Keratinocyte (primary cell): ENCODE data around the gene MED9. TPM values are rescaled to one million over a fixed set of nuclear protein-coding genes. Genes with fewer than 3 reads are reported as not detected.
"Not testable (repeated sequence)": the region's sequence is repeated elsewhere in the genome, so short reads cannot be mapped to it uniquely, and the experiment has no call there.

ENCODE experiments used
- DNase-seq: peaks from one replicate; pipeline ENCODE4 v3.0.0-alpha.2; 2011; ENCODE audit warnings: low read depth, missing footprints, low spot score
- FAIRE-seq: peaks from 2 replicates; lab custom pipeline; 2011; peaks lifted over from hg19 to GRCh38; lab: Jason Lieb, UNC
- H2AFZ ChIP-seq: 2 replicates; pipeline ENCODE4 v1.6.0; 2012; ENCODE audit warnings: low read length, control low read depth, inconsistent platforms; ENCODE audit not compliant: control insufficient read depth
- H3K27ac ChIP-seq: 2 replicates; pipeline ENCODE4 v1.5.1; 2011; ENCODE audit warnings: low read length; ENCODE audit not compliant: control insufficient read depth, insufficient read depth
- H3K27me3 ChIP-seq: 3 replicates; pipeline ENCODE4 v1.6.0; 2011; ENCODE audit warnings: low read length; ENCODE audit not compliant: control insufficient read depth, insufficient read depth; ENCODE audit errors: extremely low read depth
- H3K36me3 ChIP-seq, 2 experiments: 2 replicates in 1 of 2; 3 replicates in 1 of 2; pipeline ENCODE4 v1.5.1; 2011; ENCODE audit warnings: low read length in 2 of 2, mild to moderate bottlenecking in 1 of 2; ENCODE audit not compliant: control insufficient read depth in 2 of 2, insufficient read depth in 2 of 2; ENCODE audit errors: extremely low read depth in 1 of 2
- H3K4me1 ChIP-seq: 3 replicates; pipeline ENCODE4 v1.5.1; 2011; ENCODE audit warnings: low read length; ENCODE audit not compliant: control insufficient read depth, insufficient read depth; ENCODE audit errors: extremely low read depth
- H3K4me2 ChIP-seq: 3 replicates; pipeline ENCODE4 v1.6.0; 2011; ENCODE audit warnings: low read depth, low read length; ENCODE audit not compliant: control insufficient read depth, insufficient read depth; ENCODE audit errors: extremely low read depth
- H3K4me3 ChIP-seq, 3 experiments: fragments of 200-600 bp in 1 of 3; sonication (generic) in 1 of 3; 2 replicates in 2 of 3; 3 replicates in 1 of 3; pipeline ENCODE4 v1.5.1; 2011 to 2016; ENCODE audit warnings: low read length in 3 of 3, mild to moderate bottlenecking in 3 of 3, control low read depth in 2 of 3, inconsistent platforms in 1 of 3, low read depth in 1 of 3, mixed read lengths in 1 of 3, mixed run types in 1 of 3, moderate library complexity in 1 of 3; ENCODE audit not compliant: control insufficient read depth in 2 of 3, insufficient read depth in 2 of 3; ENCODE audit errors: extremely low read depth in 1 of 3
- H3K79me2 ChIP-seq: 2 replicates; pipeline ENCODE4 v1.6.0; 2012; ENCODE audit warnings: low read length; ENCODE audit not compliant: control insufficient read depth, insufficient read depth
- H3K9ac ChIP-seq: 3 replicates; pipeline ENCODE4 v1.6.0; 2011; ENCODE audit warnings: low read length; ENCODE audit not compliant: control insufficient read depth, insufficient read depth; ENCODE audit errors: extremely low read depth
- H3K9me1 ChIP-seq: 3 replicates; pipeline ENCODE4 v1.6.0; 2011; ENCODE audit warnings: low read length; ENCODE audit not compliant: control insufficient read depth, insufficient read depth; ENCODE audit errors: extremely low read depth
- H3K9me3 ChIP-seq: 2 replicates; pipeline ENCODE4 v1.5.1; 2012; ENCODE audit warnings: low read depth, low read length; ENCODE audit not compliant: control insufficient read depth
- H4K20me1 ChIP-seq: 3 replicates; pipeline ENCODE4 v1.6.0; 2011; ENCODE audit warnings: low read length; ENCODE audit not compliant: control insufficient read depth, insufficient read depth; ENCODE audit errors: extremely low read depth
- EZH2 ChIP-seq: IDR thresholded peaks from one replicate; pipeline ENCODE4 v1.6.1; 2012; ENCODE audit warnings: inconsistent platforms, mild to moderate bottlenecking, low read length, moderate library complexity
- dilution Hi-C: fragments of 300-500 bp; cut with MboI; formaldehyde crosslinking; loops from one replicate; pipeline ENCODE4 v1.7.0; 2020; ENCODE audit warnings: low sequenced_read_pairs; ENCODE audit not compliant: extremely low pct_ligation_motif_present
- polyA plus RNA-seq, 5 experiments: library from polyadenylated mRNA; depleted of rRNA in 3 of 5; stranded (reverse) in 3 of 5; stranded (forward) in 1 of 5; unstranded in 1 of 5; fragments of >200 nt; gene quantifications; 1 replicate in 1 of 5; 2 replicates in 3 of 5; 3 replicates in 1 of 5; pipeline versions ENCODE4 v1.2.1 to v1.2.3, GENCODE V29; 2011 to 2012; ENCODE audit warnings: missing spikeins in 2 of 5, low read depth in 1 of 5, low replicate concordance in 1 of 5
- TF ChIP-seq, protein P1 (sequence below), 3 experiments: IDR thresholded peaks in 1 of 3; conservative IDR thresholded peaks in 1 of 3; optimal IDR thresholded peaks in 1 of 3; 2 replicates in 2 of 3; 3 replicates in 1 of 3; pipeline versions ENCODE3 to v1.5.1; 2011; ENCODE audit warnings: low read length in 3 of 3, mild to moderate bottlenecking in 3 of 3, moderate library complexity in 2 of 3, control low read depth in 1 of 3, inconsistent platforms in 1 of 3; ENCODE audit not compliant: insufficient read depth in 2 of 3; ENCODE audit errors: extremely low read depth in 1 of 3

MED9 gene
- polyA plus RNA-seq, 1 donor (not counting 4 experiments of a cell fraction or from before 2014, with no cell fraction given): 6.9 TPM

- Histone ChIP-seq H3K27me3 (peaks cover 26% of the 10 kb centered on the region), H3K4me3 (no peak overlapping the region), H3K36me3 (no peaks in the 10 kb centered on the region), H3K9me3 (no peaks in the 10 kb centered on the region), H4K20me1 (no peaks in the 10 kb centered on the region), H3K4me2 (no peak overlapping the region), H3K27ac (no peak overlapping the region), H3K4me1 (no peaks in the 10 kb centered on the region), H3K9me1 (no peaks in the 10 kb centered on the region), H2AFZ (no peak overlapping the region), H3K9ac (no peak overlapping the region), H3K79me2 (no peaks in the 10 kb centered on the region)
- TF ChIP-seq EZH2: no peak
- TF ChIP-seq, protein P1, sequence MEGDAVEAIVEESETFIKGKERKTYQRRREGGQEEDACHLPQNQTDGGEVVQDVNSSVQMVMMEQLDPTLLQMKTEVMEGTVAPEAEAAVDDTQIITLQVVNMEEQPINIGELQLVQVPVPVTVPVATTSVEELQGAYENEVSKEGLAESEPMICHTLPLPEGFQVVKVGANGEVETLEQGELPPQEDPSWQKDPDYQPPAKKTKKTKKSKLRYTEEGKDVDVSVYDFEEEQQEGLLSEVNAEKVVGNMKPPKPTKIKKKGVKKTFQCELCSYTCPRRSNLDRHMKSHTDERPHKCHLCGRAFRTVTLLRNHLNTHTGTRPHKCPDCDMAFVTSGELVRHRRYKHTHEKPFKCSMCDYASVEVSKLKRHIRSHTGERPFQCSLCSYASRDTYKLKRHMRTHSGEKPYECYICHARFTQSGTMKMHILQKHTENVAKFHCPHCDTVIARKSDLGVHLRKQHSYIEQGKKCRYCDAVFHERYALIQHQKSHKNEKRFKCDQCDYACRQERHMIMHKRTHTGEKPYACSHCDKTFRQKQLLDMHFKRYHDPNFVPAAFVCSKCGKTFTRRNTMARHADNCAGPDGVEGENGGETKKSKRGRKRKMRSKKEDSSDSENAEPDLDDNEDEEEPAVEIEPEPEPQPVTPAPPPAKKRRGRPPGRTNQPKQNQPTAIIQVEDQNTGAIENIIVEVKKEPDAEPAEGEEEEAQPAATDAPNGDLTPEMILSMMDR (optimal IDR thresholded peaks at IDR 0.05 in 1 of 3, IDR thresholded peaks at IDR 0.05 in 1 of 3, conservative IDR thresholded peaks at IDR 0.05 in 1 of 3; ENCODE audit: extremely low read depth in 1 of 3, insufficient read depth in 2 of 3, low read length in 3 of 3): no peak
- FAIRE-seq (no peak), DNase-seq (no peak)
- dilution Hi-C loops: no loop called here
These were observed 22.5 kb upstream of the MED9 start for GRCh38 chr17:17454276-17454675.

DNA sequence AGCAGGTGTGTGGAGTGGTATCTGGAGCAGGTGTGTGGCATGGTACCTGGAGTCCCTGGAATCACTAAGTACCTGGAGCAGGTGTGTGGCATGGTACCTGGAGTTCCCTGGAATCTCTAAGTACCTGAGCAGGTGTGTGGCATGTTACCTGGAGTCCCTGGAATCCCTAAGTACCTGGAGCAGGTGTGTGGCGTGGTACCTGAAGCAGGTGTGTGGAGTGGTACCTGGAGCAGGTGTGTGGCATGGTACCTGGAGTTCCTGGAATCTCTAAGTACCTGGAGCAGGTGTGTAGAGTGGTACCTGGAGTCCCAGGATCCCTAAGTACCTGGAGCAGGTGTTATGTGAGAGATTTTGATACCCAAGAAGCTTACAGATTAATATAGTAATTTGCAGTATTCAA, 22.1 kb upstream of the MED9 start:
- H3K9me1 ChIP-seq, H3K79me2 ChIP-seq, H3K4me3 ChIP-seq, H3K4me1 ChIP-seq, dilution Hi-C loops, H3K9me3 ChIP-seq, H3K4me2 ChIP-seq, H2AFZ ChIP-seq, FAIRE-seq, H3K27ac ChIP-seq, H3K36me3 ChIP-seq, DNase-seq, H4K20me1 ChIP-seq, H3K9ac ChIP-seq: not testable (repeated sequence)
- peaks cover 26% of the 10 kb centered on the region for H3K27me3 ChIP-seq

- no peaks in the 10 kb centered on the region for H3K9me1 ChIP-seq
- no peak overlapping the region for H3K9ac ChIP-seq
- FAIRE-seq (no peak), DNase-seq (no peak)
- H3K27me3 ChIP-seq: peaks cover 24% of the 10 kb centered on the region
- H3K4me1 ChIP-seq: no peaks in the 10 kb centered on the region
- TF ChIP-seq, protein P1 (optimal IDR thresholded peaks at IDR 0.05 in 1 of 3, IDR thresholded peaks at IDR 0.05 in 1 of 3, conservative IDR thresholded peaks at IDR 0.05 in 1 of 3; ENCODE audit: extremely low read depth in 1 of 3, insufficient read depth in 2 of 3, low read length in 3 of 3): no peak
- TF ChIP-seq EZH2: no peak
- no peaks in the 10 kb centered on the region for H3K9me3 ChIP-seq
- dilution Hi-C loops: no loop called here
- H2AFZ ChIP-seq: no peak overlapping the region
- H3K4me2 ChIP-seq: no peak overlapping the region
- no peaks in the 10 kb centered on the region for H3K79me2 ChIP-seq
- H3K4me3 ChIP-seq: no peak overlapping the region
- H3K36me3 ChIP-seq: no peaks in the 10 kb centered on the region
- no peak overlapping the region for H3K27ac ChIP-seq
- H4K20me1 ChIP-seq: no peaks in the 10 kb centered on the region
These were observed 21.6 kb upstream of the MED9 start for GRCh38 chr17:17455173-17455572.
